ENCODE measurements around the gene SAMD10. TPM values are rescaled to one million over a fixed set of nuclear protein-coding genes. Genes with fewer than 3 reads are reported as not detected.
"Not testable (repeated sequence)": the region's sequence is repeated elsewhere in the genome, so short reads cannot be mapped to it uniquely, and the experiment has no call there.

SAMD10 gene
- total RNA-seq, 2 donors from 2014 or later = 5.8 to 9.5 TPM

DNA sequence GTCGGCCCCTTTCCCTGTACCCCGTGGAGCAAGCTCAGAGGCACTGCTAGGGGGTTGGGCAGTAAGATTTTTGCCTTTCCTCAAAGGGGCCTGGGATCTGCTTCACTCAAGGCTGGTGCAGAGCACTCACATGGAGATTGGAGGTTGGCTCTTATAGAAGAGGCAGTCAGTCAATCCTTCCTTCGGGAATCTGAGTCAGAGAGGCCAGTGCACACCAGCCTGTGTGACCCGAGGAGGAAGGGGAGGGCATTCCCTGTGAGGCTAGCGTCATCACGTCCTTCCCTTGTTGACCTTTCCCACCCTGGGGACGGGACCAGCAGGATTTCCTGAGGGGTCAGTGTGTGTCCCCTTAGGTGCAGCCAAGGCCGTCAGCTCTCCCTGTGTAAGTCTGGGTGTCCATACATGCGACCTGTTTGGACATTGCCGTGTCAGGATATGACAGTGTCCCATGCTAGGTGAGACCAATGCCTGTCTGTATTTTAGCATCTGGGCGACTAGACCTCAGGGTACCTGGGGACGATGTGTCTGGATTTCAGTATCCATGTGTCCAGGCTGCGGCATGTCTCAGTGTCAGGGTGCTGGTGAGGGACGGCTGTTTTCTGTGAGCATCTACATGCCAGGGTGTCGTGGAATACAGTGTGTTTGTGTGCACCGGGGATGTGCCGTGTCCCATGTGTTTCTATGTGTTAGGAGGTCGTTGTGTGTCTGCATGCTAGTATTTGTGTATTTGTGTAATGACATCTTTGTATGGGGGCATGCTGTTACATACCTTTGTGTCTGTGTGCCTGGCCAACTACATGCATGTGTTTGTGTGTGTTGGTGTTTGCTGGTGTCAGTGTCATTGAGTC is 6.9 kb downstream of the SAMD10 start:
- ATAC-seq = no peak
- intact Hi-C loops (cut with DNase I, micrococcal nuclease) = loop anchor here (5.0 to 10.0 kb wide), 3 partner anchors 68 to 438 kb away; partner anchors contain the start of gene PTK6 (in 2 of the 2)
- DNase-seq = no peak

DNA sequence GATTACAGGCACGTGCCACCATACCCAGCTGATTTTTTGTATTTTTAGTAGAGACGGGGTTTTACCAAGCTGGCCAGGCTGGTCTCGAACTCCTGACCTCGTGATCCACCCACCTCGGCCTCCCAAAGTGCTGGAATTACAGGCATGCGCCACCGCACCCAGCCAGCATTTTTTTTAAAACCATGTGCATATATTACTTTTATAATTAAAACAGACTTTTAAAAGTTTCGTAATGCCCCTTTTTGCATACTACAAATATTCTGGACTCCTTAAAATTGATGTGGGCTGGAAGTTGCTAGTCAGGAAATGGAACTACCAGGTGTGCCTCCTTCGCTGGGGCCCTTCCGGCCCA is 7.5 kb downstream of the SAMD10 start:
- DNase-seq, ATAC-seq: not testable (repeated sequence)
- intact Hi-C loops (cut with DNase I, micrococcal nuclease) = loop anchor here (5.0 to 10.0 kb wide), 3 partner anchors 67 to 437 kb away; partner anchors contain the start of gene PTK6 (in 2 of the 2)

DNA sequence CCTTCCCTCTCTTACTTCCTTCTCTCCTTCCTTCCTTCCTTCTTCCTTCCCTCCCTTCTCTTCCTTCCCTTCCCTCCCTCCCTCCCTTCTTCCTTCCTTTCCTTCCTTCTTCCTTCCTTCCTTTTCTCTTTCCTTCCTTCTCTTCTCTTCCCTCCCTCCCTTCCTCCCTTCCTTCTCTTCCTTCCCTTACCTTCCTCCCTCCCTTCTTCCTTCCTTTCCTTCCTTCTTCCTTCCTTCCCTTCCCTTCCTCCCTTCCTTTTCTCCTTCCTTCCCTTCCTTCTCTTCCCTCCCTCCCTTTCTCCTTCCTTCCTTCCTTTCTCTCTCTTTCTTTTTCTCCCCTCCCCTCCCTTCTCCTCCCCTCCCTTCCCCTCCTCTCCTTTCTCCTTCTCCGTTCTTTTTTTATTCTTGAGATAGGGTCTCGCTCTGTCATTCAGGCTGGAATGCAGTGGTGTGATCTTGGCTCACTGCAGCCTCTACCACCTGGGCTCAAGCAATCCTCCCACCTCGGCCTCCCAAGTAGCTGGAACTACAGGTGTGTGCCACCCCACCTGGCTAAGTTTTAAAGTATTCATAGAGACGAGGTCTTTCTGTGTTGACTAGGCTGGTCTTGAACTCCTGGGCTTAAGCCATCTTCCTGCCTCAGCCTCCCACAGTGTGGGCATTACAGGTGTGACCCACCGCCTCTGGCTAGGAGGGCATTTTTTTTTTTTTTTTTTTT is 8.6 kb downstream of the SAMD10 start:
- no peak for ATAC-seq
- intact Hi-C loops (cut with DNase I, micrococcal nuclease) = loop anchor here (5.0 to 10.0 kb wide), 3 partner anchors 66 to 436 kb away; partner anchors contain the start of gene PTK6 (in 2 of the 2)

DNA sequence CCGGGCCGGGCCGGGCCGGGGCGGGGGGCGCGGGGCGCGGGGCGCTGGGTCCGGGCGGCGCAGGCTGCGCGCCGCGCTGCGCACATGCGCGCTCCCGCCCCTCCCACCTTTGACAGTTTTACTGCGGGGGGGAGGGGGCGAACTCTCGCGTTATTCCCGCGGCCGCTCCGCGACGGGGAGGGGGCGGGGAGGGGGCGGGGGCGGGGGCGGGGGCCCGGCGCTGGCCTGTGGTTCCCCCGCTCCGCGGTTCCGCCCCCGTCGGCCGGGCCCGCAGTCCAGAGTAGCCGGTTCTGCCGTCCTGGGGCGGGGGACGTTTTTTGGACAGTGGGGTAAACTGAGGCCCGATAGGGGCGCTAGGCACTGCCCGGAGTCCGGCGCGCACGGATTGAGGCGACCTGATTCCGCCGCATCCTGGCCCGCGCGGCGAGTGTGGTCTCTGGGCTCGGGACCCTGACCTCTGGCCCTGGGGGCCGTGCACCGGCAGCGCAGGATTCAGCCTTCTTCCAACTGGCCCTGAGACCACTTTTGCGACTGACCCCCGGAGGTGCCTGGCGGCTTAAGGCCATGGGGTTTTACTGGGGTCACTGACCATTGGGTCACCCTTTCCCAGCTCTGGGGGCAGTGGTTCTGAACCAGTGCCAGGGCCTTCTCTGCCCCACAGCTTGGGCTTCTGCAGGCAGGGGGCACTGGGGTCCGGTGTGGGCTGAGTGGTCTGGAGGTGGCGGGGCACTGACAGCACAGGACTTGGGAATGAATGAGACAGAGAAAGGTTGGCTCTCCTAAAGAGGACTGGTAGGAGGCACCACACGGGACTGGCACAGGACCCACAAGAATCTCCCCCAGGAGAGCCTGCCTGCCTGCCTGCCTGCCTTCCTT is 9.4 kb downstream of the SAMD10 start, which contains the start of gene ZNF512B:
Gene ZNF512B (minus strand): TSS at position 93 of the 876 bp plus-strand sequence. CDS start 1,980 bp downstream, outside the sequence.
- intact Hi-C loops (cut with DNase I, micrococcal nuclease) = loop anchor here (5.0 to 10.0 kb wide), 3 partner anchors 65 to 435 kb away; partner anchors contain the start of gene PTK6 (in 2 of the 2)
- DNase-seq (peak; percentile 36 to 64), ATAC-seq (no peak)

More for the DNA sequence above, 8.6 kb downstream of the SAMD10 start:
- DNase-seq = no peak

DNA sequence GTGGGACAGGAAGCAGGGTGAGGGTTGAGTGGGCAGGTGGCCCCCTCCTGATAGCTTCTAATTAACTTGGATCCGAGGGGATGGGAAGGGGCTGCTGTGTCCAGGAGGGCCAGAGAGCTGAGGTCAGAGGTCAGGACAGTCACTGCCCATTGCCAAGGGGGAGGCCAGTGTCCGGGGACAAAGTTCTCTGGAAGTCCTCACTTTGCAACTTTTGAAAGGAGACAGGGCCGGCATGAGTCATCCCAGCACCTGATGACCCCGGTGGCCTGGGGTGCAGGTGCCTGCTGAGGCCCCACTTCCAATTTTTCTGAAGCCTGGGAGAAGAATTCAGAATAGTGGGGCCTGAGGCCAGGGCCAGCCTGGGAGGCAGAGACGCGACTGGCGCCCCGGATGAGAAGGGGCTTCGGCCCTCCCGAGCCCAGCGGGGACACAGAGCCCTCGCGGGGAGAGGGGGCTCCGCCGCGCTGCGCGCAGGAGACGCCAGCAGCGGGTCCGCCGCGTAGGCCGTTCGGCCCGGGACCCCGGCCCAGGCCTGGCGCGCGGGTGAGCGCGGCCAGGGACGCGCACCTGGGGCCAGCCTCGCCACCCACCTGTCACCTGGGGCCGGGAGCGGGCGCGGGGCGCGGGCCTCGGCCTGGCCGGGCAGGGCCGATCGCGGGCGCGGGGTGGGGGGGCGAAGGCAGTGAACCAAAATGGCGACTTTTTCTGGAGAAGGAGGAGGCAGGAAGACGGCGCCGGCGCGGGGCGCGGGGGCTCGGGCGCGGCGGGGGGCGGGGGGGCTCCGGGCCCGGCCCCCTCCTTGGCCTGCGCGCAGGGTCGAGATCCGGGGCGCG is 10.3 kb downstream of the SAMD10 start:
- DNase-seq (peak in 1 of 2 donors; percentile 27), ATAC-seq (no peak)
- intact Hi-C loops (cut with DNase I, micrococcal nuclease) = no loop called here

DNA sequence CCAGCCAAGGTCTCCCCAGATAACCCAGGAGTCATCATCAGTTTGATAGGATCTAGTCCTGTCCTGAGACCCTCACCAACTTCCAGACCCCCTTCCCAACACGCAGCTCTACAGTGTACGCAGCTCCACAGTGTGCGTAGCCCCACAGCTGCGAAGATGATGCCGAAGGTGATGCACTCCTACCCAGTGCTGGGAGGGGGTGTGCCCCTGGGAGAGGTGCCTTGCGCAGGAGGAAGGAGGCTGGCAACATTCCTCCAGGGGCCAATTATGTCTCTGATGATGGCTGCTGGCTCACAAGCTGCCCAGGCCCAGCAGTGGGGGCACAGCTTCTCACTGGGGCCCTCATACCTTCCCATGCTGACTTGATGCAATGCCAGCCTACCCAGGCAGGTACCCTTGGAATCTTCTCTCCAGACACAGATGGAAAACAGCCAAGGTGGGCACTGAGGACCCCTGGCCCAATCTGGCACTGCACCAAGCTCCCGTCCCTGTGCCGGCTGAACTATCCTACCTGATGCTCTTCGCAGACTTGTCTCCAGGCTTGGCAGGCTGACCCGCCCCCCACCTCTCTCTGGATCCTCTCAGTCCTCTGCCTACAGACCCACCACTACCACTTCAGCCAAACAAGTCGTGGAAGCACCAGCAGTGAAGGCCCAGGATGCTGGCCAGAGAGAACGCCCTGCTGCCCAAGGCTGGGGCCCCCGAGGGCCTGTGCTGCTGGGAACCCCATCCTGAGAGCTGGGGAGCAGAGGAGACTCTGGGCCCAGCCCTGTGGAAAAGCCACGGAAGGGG is 11.1 kb downstream of the SAMD10 start:
- ATAC-seq = no peak
- DNase-seq = peak in 1 of 2 donors; percentile 22
- intact Hi-C loops (cut with DNase I, micrococcal nuclease) = no loop called here

DNA sequence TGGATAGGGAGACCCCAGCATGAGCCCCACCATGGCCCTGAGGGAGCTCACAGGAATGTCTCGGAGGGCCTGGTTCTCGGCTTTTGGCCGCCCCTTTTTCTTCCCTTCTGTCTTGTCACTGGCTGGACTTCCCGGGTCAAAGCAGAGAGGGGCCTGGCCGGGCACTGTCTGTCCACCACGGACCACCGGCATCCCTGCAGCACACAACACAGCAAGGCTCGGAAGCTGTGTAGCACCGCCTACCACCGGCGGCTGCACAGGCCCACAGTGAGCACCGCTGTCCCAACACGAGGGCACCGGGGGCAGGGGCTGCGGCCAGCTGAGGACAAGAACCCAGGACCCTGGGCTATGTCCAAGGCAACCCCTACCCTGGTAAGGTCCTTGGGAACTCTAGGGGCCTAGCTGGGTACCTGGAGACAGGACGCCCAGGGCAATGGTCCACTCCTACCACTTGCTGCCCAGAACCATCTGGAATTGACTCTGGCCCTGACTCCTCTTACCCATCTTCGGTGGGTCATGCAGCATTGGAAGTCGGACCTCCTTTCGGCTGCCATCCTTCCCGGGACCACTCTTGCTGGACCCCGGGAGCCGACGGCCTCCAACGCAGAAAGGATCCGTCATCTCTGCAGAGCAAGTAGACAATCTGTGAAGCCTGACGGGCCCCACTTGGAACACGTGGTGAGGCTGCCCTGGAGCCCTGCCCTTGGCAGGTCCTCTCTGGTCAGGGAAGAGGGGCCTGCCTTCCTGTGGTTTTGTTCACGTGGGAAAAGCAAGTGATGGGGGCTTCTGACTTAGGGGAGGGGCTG is 11.9 kb downstream of the SAMD10 start:
- DNase-seq = peak in 1 of 2 donors; percentile 22
- intact Hi-C loops (cut with DNase I, micrococcal nuclease) = no loop called here
- no peak for ATAC-seq

DNA sequence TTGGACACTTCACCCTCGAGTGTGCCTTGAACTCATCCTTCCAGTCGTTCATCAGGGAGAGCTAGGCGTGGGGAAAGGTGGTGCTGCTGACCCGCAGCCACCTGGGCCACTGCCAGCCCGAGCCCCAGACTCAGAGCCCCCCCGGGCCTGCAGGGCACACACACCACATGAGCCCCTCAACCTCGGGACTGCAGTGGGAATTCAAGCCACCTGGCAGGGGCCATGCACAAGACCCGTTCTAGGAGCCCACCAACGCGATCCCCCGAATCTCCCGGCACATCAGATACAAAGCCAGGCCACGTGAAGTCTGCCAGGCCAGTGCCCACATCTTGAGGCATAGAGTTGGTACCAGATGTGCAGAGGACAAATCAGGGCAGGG is 12.5 kb downstream of the SAMD10 start:
- intact Hi-C loops (cut with DNase I, micrococcal nuclease) = no loop called here
- ATAC-seq (no peak), DNase-seq (peak in 1 of 2 donors; percentile 16)

DNA sequence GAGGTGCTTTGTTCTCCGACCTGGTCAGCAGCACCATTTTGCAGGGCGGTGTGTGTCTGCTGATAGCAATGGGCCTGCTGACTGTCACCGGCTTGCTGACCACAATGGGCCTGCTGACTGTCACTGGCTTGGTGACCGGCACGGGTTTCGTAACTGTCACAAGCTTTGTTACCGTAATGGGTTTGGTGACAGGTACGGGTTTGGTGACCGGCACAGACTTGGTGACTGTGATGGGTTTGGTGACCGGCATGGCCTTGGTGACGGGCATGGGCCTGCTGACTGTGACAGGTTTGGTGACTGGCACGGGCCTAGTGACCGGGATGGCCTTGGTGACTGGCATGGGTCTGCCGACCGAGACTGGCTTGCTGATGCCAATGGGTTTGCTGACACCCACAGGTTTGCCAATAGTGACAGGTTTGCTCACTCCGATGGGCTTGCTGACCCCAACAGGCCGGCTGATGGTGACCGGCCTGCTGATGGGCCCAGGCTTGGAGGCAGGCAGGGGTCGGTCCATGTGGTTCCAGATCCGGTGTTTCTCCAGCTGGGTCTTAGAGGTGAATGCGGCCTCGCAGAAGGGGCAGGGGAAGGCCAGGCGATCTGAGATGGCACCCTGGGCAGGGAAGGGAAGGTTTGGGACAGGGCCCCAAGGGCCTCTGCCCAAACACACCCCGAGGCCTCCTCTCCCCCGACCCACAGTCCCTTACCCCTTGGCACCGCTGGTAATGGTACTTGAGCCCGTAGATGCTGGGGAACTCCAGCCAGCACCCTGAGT is 13.1 kb downstream of the SAMD10 start:
- no peak for DNase-seq
- intact Hi-C loops (cut with DNase I, micrococcal nuclease) = no loop called here
- no peak for ATAC-seq

DNA sequence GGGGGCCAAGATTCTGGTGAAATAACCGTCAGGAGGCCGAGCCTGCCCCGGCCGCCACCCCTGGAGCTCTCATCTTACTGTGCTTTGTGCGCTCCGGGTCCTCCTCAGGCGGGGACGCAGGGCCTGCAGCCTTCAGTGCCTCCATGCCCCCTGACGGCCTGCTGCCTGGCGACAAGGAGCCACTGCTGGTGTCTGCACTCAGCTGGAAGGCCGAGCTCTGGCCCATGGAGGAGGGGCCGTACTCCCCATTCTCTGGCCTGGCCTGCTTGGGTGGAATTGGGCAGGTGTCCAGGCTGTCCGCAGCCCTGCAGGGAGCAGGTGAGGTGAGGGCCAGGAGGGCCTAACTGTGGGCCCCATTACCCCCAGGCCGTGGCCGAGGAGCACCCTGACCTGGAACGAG is 15.0 kb downstream of the SAMD10 start:
- intact Hi-C loops (cut with DNase I, micrococcal nuclease) = no loop called here
- peak in 1 of 2 donors; percentile 23 for DNase-seq
- no peak for ATAC-seq

DNA sequence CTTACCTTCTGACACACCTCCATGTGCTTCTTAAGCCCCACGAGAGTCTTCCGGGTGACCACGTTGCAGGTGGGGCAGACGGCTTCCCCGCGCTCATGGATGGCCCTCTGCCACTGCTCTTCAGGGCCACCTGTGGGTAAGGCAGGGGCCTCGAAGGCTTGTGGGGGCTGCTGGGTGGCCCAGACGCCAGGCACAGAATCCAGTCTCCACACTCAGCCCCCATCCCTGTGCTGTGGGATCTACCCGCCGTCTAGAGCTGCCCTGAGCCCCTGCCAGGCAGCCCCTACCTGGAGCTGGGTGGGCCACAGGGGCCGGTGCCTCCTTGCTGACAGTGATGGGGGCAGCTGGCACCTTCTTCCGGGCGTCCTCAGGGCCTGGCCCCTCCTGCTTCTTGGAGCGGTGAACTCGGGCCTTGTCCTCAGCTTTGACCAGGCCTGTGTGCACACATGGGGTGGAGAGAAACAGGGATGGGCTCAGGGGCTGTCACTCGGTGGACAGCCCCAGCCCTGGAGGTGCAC is 15.6 kb downstream of the SAMD10 start:
- intact Hi-C loops (cut with DNase I, micrococcal nuclease) = no loop called here
- peak in 1 of 2 donors; percentile 21 for DNase-seq
- ATAC-seq = no peak

DNA sequence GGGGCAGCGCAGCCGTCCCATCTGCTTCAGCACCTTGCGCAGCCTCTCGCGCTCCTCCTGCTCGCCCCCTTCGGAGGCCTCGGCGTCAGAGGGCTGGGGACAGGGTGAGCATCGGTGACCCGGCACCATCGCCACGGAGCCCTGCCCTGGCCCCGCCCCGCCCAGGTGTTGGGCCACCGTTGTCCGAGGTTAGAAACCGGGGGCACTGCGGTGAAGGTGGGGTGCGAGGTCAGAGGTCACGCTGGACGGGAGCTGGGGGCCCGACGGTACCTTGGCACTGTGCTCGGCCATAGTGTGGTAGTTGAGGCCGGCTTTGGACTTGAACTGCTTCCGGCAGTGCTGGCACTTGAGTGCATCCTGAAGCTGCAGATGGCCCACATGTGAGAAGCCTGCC is 16.1 kb downstream of the SAMD10 start:
- intact Hi-C loops (cut with DNase I, micrococcal nuclease) = no loop called here
- ATAC-seq (no peak), DNase-seq (peak; percentile 4 to 24)

DNA sequence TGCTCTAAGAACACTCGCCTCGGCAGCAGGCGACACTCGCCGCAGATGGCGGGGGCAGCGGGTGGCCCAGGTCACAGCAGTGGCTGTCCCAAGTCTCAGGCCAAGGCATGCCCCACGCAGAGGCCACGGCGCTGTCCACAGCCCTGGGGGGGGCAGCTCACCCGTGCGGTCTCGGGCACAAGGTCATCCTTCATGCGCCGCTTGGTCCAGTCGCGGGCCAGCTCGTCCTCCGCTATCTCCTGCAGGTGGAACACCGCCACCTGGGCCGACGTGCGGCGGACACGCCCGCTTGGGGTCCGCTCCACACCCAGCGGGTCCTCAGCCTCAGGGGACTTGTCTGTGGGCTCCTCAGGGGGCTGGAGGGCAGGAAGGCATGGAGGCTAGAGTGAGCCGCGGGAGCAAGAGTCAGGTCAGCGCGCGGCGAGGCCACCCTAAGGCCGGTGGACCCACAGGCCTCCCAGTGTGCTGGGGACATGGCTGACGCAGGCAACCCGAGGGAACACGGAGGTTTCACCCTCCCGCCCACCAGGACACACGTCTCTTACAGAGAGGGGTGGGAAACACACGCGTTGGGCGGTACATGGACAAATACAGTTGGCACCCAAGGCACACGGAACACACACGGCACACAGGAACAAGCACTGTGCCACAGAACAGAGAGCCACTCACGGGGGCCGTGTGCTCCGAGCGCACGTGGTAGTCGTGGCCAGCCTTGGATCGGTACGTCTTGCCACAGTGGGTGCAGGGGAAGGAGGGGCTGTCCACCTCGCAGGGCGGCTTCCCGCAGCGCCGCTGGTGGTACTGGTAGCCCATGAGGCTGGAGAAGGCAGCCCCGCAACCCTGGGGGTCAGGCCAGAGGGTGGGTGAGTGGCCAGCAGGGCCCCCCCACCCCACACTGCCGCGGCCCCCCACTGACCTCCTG is 16.8 kb downstream of the SAMD10 start:
- no peak for ATAC-seq
- DNase-seq = peak in 1 of 2 donors; percentile 5
- intact Hi-C loops (cut with DNase I, micrococcal nuclease) = no loop called here

DNA sequence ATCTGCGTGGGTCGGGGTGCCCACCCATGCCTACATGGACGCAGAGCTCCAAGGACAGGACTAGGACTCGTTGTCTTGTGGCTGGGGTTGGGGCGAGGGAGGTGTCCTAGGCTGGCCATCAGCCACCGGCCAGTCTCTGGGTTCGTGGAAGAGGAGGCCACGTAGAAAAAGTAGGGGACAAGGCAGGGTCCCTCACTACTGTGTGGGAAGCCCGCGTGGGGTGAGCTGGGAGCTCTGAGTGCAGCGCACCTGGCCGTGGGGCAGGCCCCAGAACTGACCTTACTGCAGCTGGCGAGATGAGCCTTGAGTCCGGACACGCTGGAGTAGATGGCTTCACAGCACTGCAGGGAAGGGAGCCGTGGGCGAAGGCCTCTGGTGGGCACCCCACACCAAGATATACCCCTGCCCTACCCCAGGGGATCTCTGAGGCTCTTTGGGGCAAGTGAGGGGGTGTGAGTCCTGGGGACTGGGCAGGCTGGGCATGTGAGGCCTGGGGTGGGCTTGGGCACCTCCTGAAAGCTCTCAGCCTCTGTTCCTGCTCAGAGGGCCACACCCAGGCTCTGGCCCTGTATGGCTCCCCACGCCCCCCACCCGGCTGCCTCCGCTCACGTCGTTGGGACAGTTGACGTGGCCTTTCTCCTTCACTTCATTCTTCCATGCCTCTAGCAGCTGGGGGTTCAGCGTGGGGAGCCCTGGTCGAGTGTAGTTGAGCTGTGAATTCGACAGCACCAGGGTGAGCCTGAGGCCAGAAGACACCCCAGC is 17.6 kb downstream of the SAMD10 start:
- peak in 1 of 2 donors; percentile 8 for DNase-seq
- no peak for ATAC-seq
- intact Hi-C loops (cut with DNase I, micrococcal nuclease) = no loop called here
